Thyroid gland (tissue), 4 donors: ENCODE results near the gene EMP2. TPM values are rescaled to one million over a fixed set of nuclear protein-coding genes. Genes with fewer than 3 reads are reported as not detected.

Experiments used
- DNase-seq, 2 donors: peaks; one replicate each; pipeline ENCODE4 v3.0.0-alpha.2; 2019
- H3K27ac ChIP-seq, 3 donors: fragments of 200-600 bp; sonication (generic); 1 replicate in 2 of 3; 2 replicates in 1 of 3; pipeline ENCODE4 v1.5.1; 2016 to 2019; ENCODE audit warnings: mild to moderate bottlenecking in 1 of 3, moderate library complexity in 1 of 3
- H3K27me3 ChIP-seq: fragments of 200-600 bp; sonication (generic); one replicate; pipeline ENCODE4 v1.5.1; 2019
- H3K36me3 ChIP-seq, 2 donors: fragments of 200-600 bp; sonication (generic); one replicate each; pipeline ENCODE4 v1.5.1; 2016 to 2019
- H3K4me1 ChIP-seq, 2 donors: fragments of 200-600 bp; sonication (generic); one replicate each; pipeline ENCODE4 v1.5.1; 2017 to 2019
- H3K4me3 ChIP-seq, 3 donors: fragments of 200-600 bp; sonication (generic); replicated peaks in 1 of 3; 1 replicate in 2 of 3; 2 replicates in 1 of 3; pipeline ENCODE4 v1.5.1; 2016; ENCODE audit warnings: mild to moderate bottlenecking in 1 of 3
- H3K9me3 ChIP-seq: fragments of 200-600 bp; sonication (generic); one replicate; pipeline ENCODE4 v1.5.1; 2017
- CTCF ChIP-seq, 6 experiments: fragments of 200-600 bp in 3 of 6; fragments of 450-650 bp in 3 of 6; sonication (generic) in 3 of 6; IDR thresholded peaks; one replicate each; pipeline ENCODE4 v1.5.1; 2016 to 2019; ENCODE audit warnings: antibody characterized with exemption in 6 of 6, mild to moderate bottlenecking in 2 of 6, inconsistent platforms in 1 of 6, moderate library complexity in 1 of 6
- POLR2A ChIP-seq, 2 donors: fragments of 450-650 bp; IDR thresholded peaks; one replicate each; pipeline ENCODE4 v1.6.1; 2017; ENCODE audit warnings: antibody characterized with exemption in 2 of 2, mild to moderate bottlenecking in 2 of 2, moderate library complexity in 1 of 2
- WGBS, 2 donors: methylation state at CpG; one replicate each; pipeline ENCODE4 v1.1.5; 2017; 5-methylcytosine and 5-hydroxymethylcytosine counted together
- intact Hi-C: fragments of 100-400 bp; cut with DNase I; formaldehyde crosslinking; loops from one replicate; pipeline ENCODE4 v1.15.1; 2023
- total RNA-seq, 4 donors: library from RNA; depleted of rRNA; stranded (reverse); fragments of >200 nt; gene quantifications; one replicate each; pipeline ENCODE4 v1.2.3, GENCODE V29; 2016

Gene EMP2
- total RNA-seq, 4 donors from 2014 or later: 17.9 to 37.5 (median 23.1) TPM

DNA sequence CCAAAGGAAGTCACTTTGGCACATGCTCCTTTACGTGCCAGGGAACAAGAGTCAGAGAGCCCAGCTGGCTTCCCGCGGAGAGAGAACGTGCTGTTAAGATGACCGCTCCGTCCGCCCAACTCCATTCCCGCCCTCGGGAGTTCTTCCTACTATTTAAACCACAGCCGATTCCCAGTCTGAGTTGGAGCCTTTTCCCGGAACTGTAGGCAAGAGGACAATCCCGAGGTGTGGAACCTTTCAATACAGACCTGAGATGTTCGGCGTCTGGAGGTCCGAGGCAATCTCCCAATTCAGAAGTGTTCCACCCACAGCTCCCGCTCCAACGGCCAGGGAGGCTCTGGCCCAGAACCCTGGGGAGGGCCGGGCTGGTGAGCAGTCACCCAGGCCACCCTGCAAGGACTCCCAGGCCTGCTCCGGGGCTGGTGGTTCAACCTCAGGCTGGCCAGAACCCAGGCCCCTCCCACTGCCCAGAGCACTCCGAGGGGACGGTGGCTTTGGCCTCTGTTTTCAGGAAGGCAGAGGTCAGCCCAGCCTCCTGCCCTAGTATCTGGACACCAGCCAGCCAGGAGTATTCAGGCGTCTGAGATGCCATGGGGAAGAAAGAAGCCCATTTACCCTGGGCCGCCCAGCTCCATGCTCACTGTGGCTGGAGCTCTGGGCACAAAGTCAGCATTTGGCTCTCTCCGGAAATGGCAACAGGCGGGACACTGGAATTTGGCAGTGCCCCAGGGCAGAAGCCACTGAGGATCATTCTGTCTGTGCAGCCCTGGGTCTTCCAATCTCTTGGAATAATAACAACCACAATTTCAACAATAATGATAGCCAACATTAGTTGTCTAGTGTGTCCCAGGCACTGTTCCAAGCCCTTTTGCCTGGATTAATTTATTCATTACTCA, 21.4 kb downstream of the EMP2 start:
- WGBS, 2 donors: 70 to 73% methylated on average over 16 to 25 of the region's 25 CpGs
- peak; percentile 31 to 54 for DNase-seq
- Histone ChIP-seq H3K4me1 (peaks cover 16 to 34% of the 10 kb centered on the region in 2 donors), H3K4me3 (no peak overlapping the region), H3K27me3 (no peaks in the 10 kb centered on the region), H3K9me3 (no peaks in the 10 kb centered on the region), H3K27ac (peak overlapping the region; percentile 68 to 70 (median 69)), H3K36me3 (no peaks in the 10 kb centered on the region)
- intact Hi-C loops: no loop called here
- TF ChIP-seq CTCF (IDR thresholded peaks at IDR 0.05) (no peak), POLR2A (IDR thresholded peaks at IDR 0.05) (no peak)

DNA sequence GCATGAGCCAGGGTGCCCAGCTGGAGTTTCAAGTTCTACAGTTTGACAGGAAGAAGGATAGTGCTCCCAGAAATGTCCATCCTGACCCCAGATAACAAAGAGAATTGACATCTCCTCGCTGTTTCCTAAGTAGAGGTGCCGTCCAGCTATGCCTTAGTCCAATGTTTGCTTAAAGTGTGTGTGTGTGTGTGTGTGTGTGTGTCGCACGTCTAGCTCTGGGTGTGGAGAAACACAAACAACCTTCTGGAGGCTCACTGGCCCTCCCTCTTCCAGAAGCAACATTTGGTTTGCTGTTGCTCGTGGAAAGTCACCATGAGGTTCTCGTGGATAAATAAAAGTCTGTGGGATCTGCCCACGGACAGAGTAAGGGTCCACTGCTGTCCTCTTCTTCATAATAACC, 22.1 kb downstream of the EMP2 start:
- intact Hi-C loops: no loop called here
- Histone ChIP-seq H3K36me3 (no peaks in the 10 kb centered on the region), H3K9me3 (no peaks in the 10 kb centered on the region), H3K27me3 (no peaks in the 10 kb centered on the region), H3K4me3 (no peak overlapping the region), H3K27ac (peak overlapping the region in 2 of 3 donors; percentile 68 to 69), H3K4me1 (peaks cover 16 to 34% of the 10 kb centered on the region in 2 donors)
- TF ChIP-seq POLR2A (IDR thresholded peaks at IDR 0.05): no peak
- no peak for TF ChIP-seq CTCF (IDR thresholded peaks at IDR 0.05)
- no peak for DNase-seq
- 60 to 85% methylated on average over 6 to 7 of the region's 7 CpGs for WGBS, 2 donors

DNA sequence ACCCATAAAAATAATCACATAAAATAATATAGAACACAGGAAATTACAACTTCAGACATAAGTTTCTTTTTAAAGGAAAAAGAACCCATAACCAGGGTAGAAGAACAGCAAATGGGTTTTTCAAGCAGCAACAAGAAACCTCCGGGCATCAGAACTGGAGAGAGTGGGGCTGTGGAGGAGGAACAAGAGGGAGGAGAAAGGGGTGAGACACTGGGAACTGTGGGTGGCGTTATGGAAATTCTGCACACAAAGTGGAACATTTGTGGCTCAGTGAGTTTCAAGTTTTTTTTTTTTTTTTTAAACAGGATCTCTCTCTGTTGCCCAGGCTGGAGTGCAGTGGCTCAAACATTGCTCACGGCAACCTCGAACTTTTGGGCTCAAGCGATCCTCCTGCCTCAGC, 22.6 kb downstream of the EMP2 start:
- DNase-seq: no peak
- no peaks in the 10 kb centered on the region for H3K36me3 ChIP-seq
- H3K9me3 ChIP-seq: no peaks in the 10 kb centered on the region
- peak overlapping the region in 2 of 3 donors; percentile 68 to 69 for H3K27ac ChIP-seq
- intact Hi-C loops: no loop called here
- no peaks in the 10 kb centered on the region for H3K27me3 ChIP-seq
- no peak overlapping the region for H3K4me3 ChIP-seq
- WGBS, 2 donors: 90 to 93% methylated on average over 5 of the region's 5 CpGs
- no peak for TF ChIP-seq CTCF (IDR thresholded peaks at IDR 0.05)
- TF ChIP-seq POLR2A (IDR thresholded peaks at IDR 0.05): no peak
- H3K4me1 ChIP-seq: peaks cover 16 to 34% of the 10 kb centered on the region in 2 donors

DNA sequence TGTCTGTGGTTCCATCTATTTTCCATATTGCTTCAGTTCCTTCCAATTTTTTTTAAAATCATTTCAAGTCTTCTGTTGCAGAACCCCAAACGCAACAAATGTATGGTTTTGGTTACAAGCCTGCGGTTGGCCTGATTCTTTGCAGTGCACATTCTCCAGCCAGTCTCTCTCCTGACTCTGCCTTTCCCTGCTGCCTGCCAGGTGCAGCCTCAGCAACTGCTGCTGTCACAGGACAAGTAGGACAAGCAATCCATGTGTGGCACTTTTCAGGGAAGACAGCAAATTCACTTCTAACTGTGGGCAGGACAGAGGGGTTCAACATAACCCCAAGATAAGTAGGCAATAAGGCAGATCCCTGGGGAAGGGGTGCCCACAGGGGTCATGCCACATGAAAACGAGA, 24.2 kb downstream of the EMP2 start:
- H3K4me1 ChIP-seq: peaks cover 16 to 34% of the 10 kb centered on the region in 2 donors
- 95 to 98% methylated on average over 3 of the region's 3 CpGs for WGBS, 2 donors
- no peaks in the 10 kb centered on the region for H3K27me3 ChIP-seq
- no peak overlapping the region for H3K4me3 ChIP-seq
- H3K36me3 ChIP-seq: no peaks in the 10 kb centered on the region
- intact Hi-C loops: no loop called here
- H3K9me3 ChIP-seq: no peaks in the 10 kb centered on the region
- H3K27ac ChIP-seq: no peak overlapping the region
- TF ChIP-seq POLR2A (IDR thresholded peaks at IDR 0.05) (no peak), CTCF (IDR thresholded peaks at IDR 0.05) (no peak)
- no peak for DNase-seq

- H3K36me3 ChIP-seq: no peaks in the 10 kb centered on the region
- WGBS, 2 donors: 89 to 92% methylated on average over 7 of the region's 7 CpGs
- no peaks in the 10 kb centered on the region for H3K27me3 ChIP-seq
- TF ChIP-seq CTCF (IDR thresholded peaks at IDR 0.05) (no peak), POLR2A (IDR thresholded peaks at IDR 0.05) (no peak)
- H3K4me3 ChIP-seq: no peak overlapping the region
- intact Hi-C loops: no loop called here
- no peak for DNase-seq
- H3K27ac ChIP-seq: no peak overlapping the region
- no peaks in the 10 kb centered on the region for H3K9me3 ChIP-seq
- peaks cover 15 to 25% of the 10 kb centered on the region in 2 donors for H3K4me1 ChIP-seq
Measured at GRCh38 chr16:10554569-10554968, 25.8 kb downstream of the EMP2 start.
